H1 (cell line): ENCODE results near the gene GALNT11. TPM values are rescaled to one million over a fixed set of nuclear protein-coding genes. Genes with fewer than 3 reads are reported as not detected.

ENCODE experiments used
- CTCF ChIA-PET: fragments of 300-600 bp; sonication (Branson Sonifier 250); formaldehyde crosslinking; loops from one replicate; lab custom pipeline; 2021; ENCODE audit not compliant: partially characterized antibody; lab: Charles Lee
- POLR2A ChIA-PET: fragments of 300-600 bp; sonication (Branson Sonifier 250); formaldehyde crosslinking; loops from one replicate; lab custom pipeline; 2021; ENCODE audit warnings: inconsistent platforms; ENCODE audit not compliant: partially characterized antibody; lab: Charles Lee
- DNase-seq, 2 experiments: peaks; one replicate each; pipeline versions ENCODE4 v3.0.0 to v3.0.0-alpha.2; 2010 to 2022; ENCODE audit warnings: low spot score in 2 of 2, low read depth in 1 of 2, mixed read lengths in 1 of 2
- FAIRE-seq: peaks from 2 replicates; lab custom pipeline; 2011; peaks lifted over from hg19 to GRCh38; lab: Jason Lieb, UNC
- H2AFZ ChIP-seq: 2 replicates; pipeline ENCODE4 v1.8.1; 2012; ENCODE audit warnings: low read length, inconsistent platforms
- H2AK5ac ChIP-seq: 2 replicates; pipeline ENCODE4 v1.6.1; 2013; ENCODE audit warnings: low read depth, low read length
- H2BK120ac ChIP-seq: replicated peaks from 2 replicates; pipeline ENCODE3; 2013; ENCODE audit warnings: low read depth, low read length, inconsistent platforms
- H2BK12ac ChIP-seq: 2 replicates; pipeline ENCODE4 v1.6.1; 2013; ENCODE audit warnings: low read depth, low read length
- H2BK15ac ChIP-seq: 2 replicates; pipeline ENCODE4 v1.6.1; 2013; ENCODE audit warnings: low read length
- H2BK20ac ChIP-seq: 2 replicates; pipeline ENCODE4 v1.6.1; 2013; ENCODE audit warnings: low read length
- H2BK5ac ChIP-seq: 2 replicates; pipeline ENCODE4 v1.6.1; 2013; ENCODE audit warnings: low read depth, low read length
- H3K14ac ChIP-seq: 2 replicates; pipeline ENCODE4 v1.6.1; 2013; ENCODE audit warnings: inconsistent platforms; ENCODE audit not compliant: insufficient read length
- H3K18ac ChIP-seq: 2 replicates; pipeline ENCODE4 v1.6.1; 2013; ENCODE audit warnings: low read length; ENCODE audit errors: extremely low read depth
- H3K23ac ChIP-seq: 2 replicates; pipeline ENCODE4 v1.6.1; 2013; ENCODE audit warnings: inconsistent platforms; ENCODE audit not compliant: insufficient read length
- H3K23me2 ChIP-seq: 2 replicates; pipeline ENCODE4 v1.6.1; 2013; ENCODE audit warnings: low read depth, low read length
- H3K27ac ChIP-seq: 2 replicates; pipeline ENCODE4 v1.6.1; 2011; ENCODE audit warnings: low read depth, low read length, inconsistent platforms
- H3K27me3 ChIP-seq, 4 experiments: replicated peaks in 1 of 4; 1 replicate in 1 of 4; 2 replicates in 3 of 4; pipeline versions ENCODE4 v1.6.1 to v1.8.1; 2011 to 2013; ENCODE audit warnings: low read length in 3 of 4, mild to moderate bottlenecking in 3 of 4, inconsistent platforms in 2 of 4, mixed read lengths in 2 of 4, moderate library complexity in 1 of 4; ENCODE audit not compliant: control insufficient read depth in 3 of 4, insufficient read depth in 3 of 4; ENCODE audit errors: extremely low read depth in 1 of 4
- H3K36me3 ChIP-seq, 4 experiments: 2 replicates each; pipeline versions ENCODE4 v1.6.1 to v1.8.1; 2011 to 2013; ENCODE audit warnings: mild to moderate bottlenecking in 4 of 4, low read length in 3 of 4, moderate library complexity in 2 of 4, control low read depth in 1 of 4, inconsistent platforms in 1 of 4; ENCODE audit not compliant: insufficient read depth in 4 of 4, control insufficient read depth in 2 of 4
- H3K4ac ChIP-seq: replicated peaks from 2 replicates; pipeline ENCODE3; 2013; ENCODE audit warnings: low read length, low read depth, mixed read lengths, inconsistent platforms; ENCODE audit not compliant: insufficient read length
- H3K4me1 ChIP-seq, 4 experiments: replicated peaks in 1 of 4; 1 replicate in 1 of 4; 2 replicates in 3 of 4; pipeline versions ENCODE4 v1.6.1 to v1.8.1; 2011 to 2013; ENCODE audit warnings: low read length in 3 of 4, inconsistent platforms in 2 of 4, mixed read lengths in 1 of 4; ENCODE audit not compliant: insufficient read depth in 4 of 4, control insufficient read depth in 3 of 4
- H3K4me2 ChIP-seq, 2 experiments: 2 replicates each; pipeline versions ENCODE4 v1.6.1 to v1.8.1; 2011 to 2013; ENCODE audit warnings: low read depth in 2 of 2, low read length in 2 of 2, control low read depth in 1 of 2, inconsistent platforms in 1 of 2, mild to moderate bottlenecking in 1 of 2; ENCODE audit not compliant: insufficient read depth in 1 of 2
- H3K4me3 ChIP-seq, 4 experiments: fragments of 200-600, 300-600 bp in 1 of 4; sonication (generic), shearing (Covaris generic), sonication (Bioruptor Twin) in 1 of 4; 2 replicates each; pipeline versions ENCODE4 v1.5.1 to v1.8.1; 2011 to 2016; ENCODE audit warnings: low read length in 4 of 4, low read depth in 3 of 4, control low read depth in 2 of 4, inconsistent platforms in 2 of 4, mild to moderate bottlenecking in 2 of 4, mixed read lengths in 1 of 4, moderate library complexity in 1 of 4; ENCODE audit not compliant: insufficient read depth in 2 of 4; ENCODE audit errors: extremely low read depth in 1 of 4
- H3K56ac ChIP-seq: replicated peaks from 2 replicates; pipeline ENCODE3; 2013; ENCODE audit warnings: low read depth, mild to moderate bottlenecking, mixed read lengths, low read length, inconsistent platforms; ENCODE audit not compliant: insufficient read length
- H3K79me1 ChIP-seq: 2 replicates; pipeline ENCODE4 v1.6.1; 2013; ENCODE audit warnings: low read depth, low read length, control low read depth
- H3K79me2 ChIP-seq, 2 experiments: 2 replicates each; pipeline versions ENCODE4 v1.6.1 to v1.8.1; 2012 to 2013; ENCODE audit warnings: low read length in 2 of 2, mild to moderate bottlenecking in 2 of 2, inconsistent platforms in 1 of 2; ENCODE audit not compliant: insufficient read depth in 2 of 2, control insufficient read depth in 1 of 2
- H3K9ac ChIP-seq, 4 experiments: replicated peaks in 1 of 4; 1 replicate in 1 of 4; 2 replicates in 3 of 4; pipeline versions ENCODE4 v1.6.1 to v1.8.1; 2011 to 2013; ENCODE audit warnings: low read depth in 3 of 4, low read length in 3 of 4, control low read depth in 2 of 4, mild to moderate bottlenecking in 2 of 4, moderate library complexity in 2 of 4, inconsistent platforms in 1 of 4; ENCODE audit errors: extremely low read depth in 1 of 4
- H3K9me3 ChIP-seq, 2 experiments: 2 replicates each; pipeline versions ENCODE4 v1.6.1 to v1.8.1; 2012 to 2013; ENCODE audit warnings: mild to moderate bottlenecking in 2 of 2, moderate library complexity in 2 of 2, control low read depth in 1 of 2, inconsistent platforms in 1 of 2, low read depth in 1 of 2, low read length in 1 of 2, mixed read lengths in 1 of 2; ENCODE audit not compliant: insufficient read depth in 2 of 2
- H4K20me1 ChIP-seq, 2 experiments: replicated peaks in 1 of 2; 2 replicates each; pipeline versions ENCODE3 to v1.8.1; 2011 to 2013; ENCODE audit warnings: inconsistent platforms in 2 of 2, low read length in 2 of 2, mild to moderate bottlenecking in 1 of 2; ENCODE audit not compliant: insufficient read depth in 2 of 2, control insufficient read depth in 1 of 2
- H4K5ac ChIP-seq: 2 replicates; pipeline ENCODE4 v1.6.1; 2013; ENCODE audit warnings: low read length, low read depth, mixed read lengths, inconsistent platforms; ENCODE audit not compliant: insufficient read length
- H4K8ac ChIP-seq: 2 replicates; pipeline ENCODE4 v1.8.0; 2013; ENCODE audit warnings: mild to moderate bottlenecking, moderate library complexity, low read length, inconsistent platforms; ENCODE audit not compliant: insufficient read depth; ENCODE audit errors: extremely low read depth
- H4K91ac ChIP-seq: replicated peaks from 2 replicates; pipeline ENCODE3; 2013; ENCODE audit warnings: low read length, mixed read lengths, inconsistent platforms; ENCODE audit not compliant: insufficient read length
- ATF3 ChIP-seq: IDR thresholded peaks from 2 replicates; pipeline ENCODE4 v1.6.1; 2011; ENCODE audit warnings: low read depth, mild to moderate bottlenecking, low read length; ENCODE audit not compliant: insufficient read depth
- CHD2 ChIP-seq: IDR thresholded peaks from 2 replicates; pipeline ENCODE4 v1.6.1; 2012; ENCODE audit warnings: low read length, improper control_type of control experiment
- HDAC2 ChIP-seq, 2 experiments: fragments of 300-600 bp in 1 of 2; sonication (generic) in 1 of 2; IDR thresholded peaks; 2 replicates each; pipeline ENCODE4 v1.6.1; 2011 to 2012; ENCODE audit warnings: low read depth in 2 of 2, low read length in 2 of 2, mild to moderate bottlenecking in 2 of 2, moderate library complexity in 2 of 2, borderline replicate concordance in 1 of 2, inconsistent platforms in 1 of 2
- JUN ChIP-seq: IDR thresholded peaks from 2 replicates; pipeline ENCODE4 v1.6.1; 2011; ENCODE audit warnings: low read depth, mild to moderate bottlenecking, improper control_type of control experiment, low read length
- KDM5A ChIP-seq: fragments of 200-600 bp; IDR thresholded peaks from 2 replicates; pipeline ENCODE4 v1.7.1; 2012; ENCODE audit warnings: mild to moderate bottlenecking, low read length, inconsistent platforms, mixed read lengths
- NANOG ChIP-seq: IDR thresholded peaks from 2 replicates; pipeline ENCODE4 v1.6.1; 2011; ENCODE audit warnings: low read length, low read depth, mild to moderate bottlenecking, inconsistent platforms; ENCODE audit not compliant: insufficient read depth, poor library complexity, severe bottlenecking
- RFX5 ChIP-seq: IDR thresholded peaks from 2 replicates; pipeline ENCODE4 v1.6.1; 2011; ENCODE audit warnings: low read depth, low read length, improper control_type of control experiment, borderline replicate concordance
- RNF2 ChIP-seq: fragments of 200-900, 300-1000 bp; sonication (generic); IDR thresholded peaks from 2 replicates; pipeline ENCODE4 v1.7.1; 2016; ENCODE audit warnings: borderline replicate concordance, low read depth, mild to moderate bottlenecking, antibody characterized with exemption, low read length; ENCODE audit not compliant: poor library complexity, severe bottlenecking; ENCODE audit errors: missing control alignments
- RXRA ChIP-seq: IDR thresholded peaks from 2 replicates; pipeline ENCODE4 v1.6.1; 2011; ENCODE audit warnings: low read depth, mild to moderate bottlenecking, low read length, moderate library complexity; ENCODE audit not compliant: insufficient read depth
- SIX5 ChIP-seq: IDR thresholded peaks from 2 replicates; pipeline ENCODE4 v1.6.1; 2011; ENCODE audit warnings: mild to moderate bottlenecking, low read depth, low read length
- SP1 ChIP-seq: IDR thresholded peaks from 2 replicates; pipeline ENCODE4 v1.6.1; 2011; ENCODE audit warnings: low read depth, low read length
- SRF ChIP-seq: IDR thresholded peaks from 2 replicates; pipeline ENCODE4 v1.6.1; 2011; ENCODE audit warnings: mild to moderate bottlenecking, low read depth, low read length, moderate library complexity
- TCF12 ChIP-seq: IDR thresholded peaks from 2 replicates; pipeline ENCODE4 v1.6.1; 2011; ENCODE audit warnings: low read depth, mild to moderate bottlenecking, low read length
- YY1 ChIP-seq: IDR thresholded peaks from 2 replicates; pipeline ENCODE4 v1.6.1; 2011; ENCODE audit warnings: low read depth, mild to moderate bottlenecking, low read length
- WGBS, 2 experiments: shearing (Covaris generic) in 1 of 2; methylation state at CpG; one replicate each; pipeline versions ENCODE4 v1.1.6 to v1.1.7; 2013 to 2015; ENCODE audit warnings: low lambda C conversion rate in 2 of 2, mixed read lengths in 2 of 2, inconsistent platforms in 1 of 2, low coverage in 1 of 2, missing lambda C conversion rate in 1 of 2; ENCODE audit not compliant: insufficient replicate concordance in 2 of 2, insufficient coverage in 1 of 2, insufficient read length in 1 of 2; ENCODE audit errors: extremely low coverage in 1 of 2, missing lambda C conversion rate in 1 of 2; 5-methylcytosine and 5-hydroxymethylcytosine counted together
- polyA plus RNA-seq, 7 experiments: library from polyadenylated mRNA; depleted of rRNA in 3 of 7; stranded (reverse) in 5 of 7; unstranded in 2 of 7; fragments of >200 nt in 5 of 7; fragments of 200-250 nt in 2 of 7; gene quantifications; 1 replicate in 5 of 7; 2 replicates in 1 of 7; 4 replicates in 1 of 7; pipeline versions ENCODE4 v1.2.1 to v1.2.3, GENCODE V29; 2011 to 2013; ENCODE audit warnings: missing spikeins in 2 of 7, mixed read lengths in 2 of 7
- total RNA-seq: library from RNA; stranded (reverse); fragmentation: NEBNext Ultra II Directional; extraction: Animal tissue kit (Norgen Biotek cat#: 25700); gene quantifications from 2 replicates; pipeline ENCODE4 v1.2.1, GENCODE V29; 2021

The GALNT11 gene
- total and polyA plus RNA-seq, 2 of the 8 experiments (the other 6 are each of a cell fraction or from before 2014, with no cell fraction given), result 20.5 to 23.2 TPM

- H3K56ac ChIP-seq, result no peak overlapping the region
- H4K5ac ChIP-seq, result no peak overlapping the region
- no peaks in the 10 kb centered on the region for H3K23me2 ChIP-seq
- H2BK15ac ChIP-seq, result no peak overlapping the region
- WGBS, 2 experiments, result 93% methylated on average over 8 of the region's 8 CpGs; no CpG with 5 or more reads in 1 of the 2 experiments
- ChIA-PET CTCF (interaction anchor here (0.8 to 1.8 kb wide), 3 partner anchors 29 to 42 kb away, joined by 3 to 9 read pairs (median 3); no protein-coding TSS in a partner anchor), POLR2A (interaction anchor here (0.6 kb wide), 1 partner anchor 206 kb away, joined by 3 read pairs; no protein-coding TSS in a partner anchor)
- no peak overlapping the region for H2BK120ac ChIP-seq
- H3K4ac ChIP-seq, result no peak overlapping the region
- no peak overlapping the region for H2BK12ac ChIP-seq
- no peak overlapping the region for H2BK5ac ChIP-seq
- H3K79me1 ChIP-seq, result no peaks in the 10 kb centered on the region
- H4K8ac ChIP-seq, result no peak overlapping the region
- FAIRE-seq (no peak), DNase-seq (no peak)
- H3K27me3 ChIP-seq, result no peaks in the 10 kb centered on the region
- H3K23ac ChIP-seq, result no peak overlapping the region
- no peak overlapping the region for H3K4me2 ChIP-seq
- no peak overlapping the region for H3K14ac ChIP-seq
- no peak overlapping the region for H3K27ac ChIP-seq
- no peak overlapping the region for H2AFZ ChIP-seq
- no peaks in the 10 kb centered on the region for H3K4me1 ChIP-seq
- no peak overlapping the region for H2AK5ac ChIP-seq
- no peak overlapping the region for H2BK20ac ChIP-seq
- H3K9ac ChIP-seq, result no peak overlapping the region
- no peak overlapping the region for H4K91ac ChIP-seq
- peaks cover 2% of the 10 kb centered on the region in 2 experiments for H4K20me1 ChIP-seq
- no peak overlapping the region for H3K18ac ChIP-seq
- no peaks in the 10 kb centered on the region for H3K79me2 ChIP-seq
- H3K4me3 ChIP-seq, result no peak overlapping the region
- H3K36me3 ChIP-seq, result peaks cover 4 to 43% (median 25%) of the 10 kb centered on the region in 4 experiments; a peak in 7 of 8 replicates
- H3K9me3 ChIP-seq, result no peaks in the 10 kb centered on the region
- TF ChIP-seq JUN (no peak), HDAC2 (IDR thresholded peaks at IDR 0.05; ENCODE audit: borderline replicate concordance in 1 of 2, low read depth in 2 of 2, low read length in 2 of 2) (no peak), KDM5A (no peak), NANOG (no peak), SRF (no peak), RNF2 (no peak), ATF3 (no peak), TCF12 (no peak), RXRA (no peak), CHD2 (no peak), SP1 (no peak), RFX5 (no peak), SIX5 (no peak), YY1 (no peak)
Observed at GRCh38 chr7:152117356-152117755, 91.9 kb downstream of the GALNT11 start.
